ENCODE measurements around the gene DNM2.

GRCh38 chr19:10763828-10764339, 46.0 kb downstream of the DNM2 start:
- TF ChIP-seq CTCF (IDR thresholded peaks at IDR 0.05) = no peak
- no peak for TF ChIP-seq POLR2A (IDR thresholded peaks at IDR 0.05)
